DND-41 (cell line): ENCODE data around the gene SLC25A43.

Source experiments
- CTCF ChIP-seq: IDR thresholded peaks from 2 replicates; pipeline ENCODE4 v1.5.1; 2012; ENCODE audit warnings: borderline replicate concordance, low read length, moderate library complexity, mild to moderate bottlenecking; ENCODE audit not compliant: poor library complexity, severe bottlenecking; ENCODE audit errors: extremely low read depth
- EZH2 ChIP-seq: IDR thresholded peaks from 3 replicates; pipeline ENCODE4 v1.6.1; 2012; ENCODE audit warnings: borderline replicate concordance, low read depth, mild to moderate bottlenecking, moderate library complexity, low read length, inconsistent platforms; ENCODE audit not compliant: severe bottlenecking

DNA sequence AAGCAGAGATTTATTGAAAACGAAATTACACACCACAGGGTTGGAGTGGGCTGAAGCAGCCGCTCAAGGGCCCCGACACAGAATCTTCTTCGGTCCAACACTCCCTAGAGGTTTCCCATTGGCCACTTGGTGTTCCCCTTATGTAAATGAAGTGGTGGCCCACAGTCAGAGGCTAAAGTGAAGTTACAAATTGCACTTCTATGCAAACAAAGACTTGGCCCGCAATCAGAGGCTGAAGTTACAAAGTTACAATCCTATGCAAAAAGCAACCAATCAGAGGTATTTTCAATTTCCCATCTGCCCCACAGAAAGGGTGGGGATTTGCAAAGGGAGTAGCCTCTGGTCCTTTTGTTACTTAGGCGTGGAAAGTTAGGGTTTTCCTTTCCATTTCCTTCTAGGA lies 35.7 kb upstream of the SLC25A43 start:
- TF ChIP-seq CTCF (no peak), EZH2 (no peak)
